ENCODE results near the gene PRKCE. TPM values are rescaled to one million over a fixed set of nuclear protein-coding genes. Genes with fewer than 3 reads are reported as not detected.

Gene PRKCE
- total and polyA plus RNA-seq, 3 experiments from 2014 or later: 3.1 to 9.6 (median 7.9) TPM

DNA sequence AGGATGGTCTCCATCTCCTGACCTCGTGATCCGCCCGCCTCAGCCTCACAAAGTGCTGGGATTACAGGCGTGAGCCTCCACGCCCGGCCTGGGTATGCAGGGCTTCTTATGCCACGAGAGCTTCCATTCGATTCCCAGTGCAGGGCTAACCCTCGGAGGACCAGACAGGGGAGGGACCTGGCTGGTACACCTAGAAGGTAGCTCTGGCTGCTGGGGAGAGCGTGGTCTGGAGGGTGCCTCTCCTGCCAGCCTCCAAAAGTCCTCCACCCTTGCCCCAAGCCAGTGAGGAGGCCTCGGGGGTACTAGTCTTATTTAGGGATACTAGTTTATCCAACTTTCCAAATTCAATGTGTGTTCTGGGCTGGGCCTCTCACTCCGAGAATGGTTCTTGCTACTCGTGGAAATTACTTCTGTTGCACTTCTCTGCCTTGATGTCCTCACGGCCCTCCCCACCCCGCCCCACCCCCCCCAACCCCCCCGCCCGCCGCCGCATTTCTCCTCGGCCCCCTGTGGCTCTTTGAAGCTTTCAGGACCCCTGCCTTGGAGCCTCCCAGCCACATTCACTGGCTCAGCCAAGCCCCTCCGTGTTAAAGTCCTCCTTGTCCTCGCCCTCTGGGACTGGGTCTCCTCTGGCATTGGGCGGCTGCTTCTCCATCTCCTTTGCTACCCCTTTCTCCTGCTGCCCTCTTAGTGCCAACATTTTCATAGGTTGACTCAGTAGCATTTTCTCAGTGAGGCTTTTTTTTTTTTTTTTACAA, 502.7 kb downstream of the PRKCE start:
- Histone ChIP-seq H3K27ac (ENCODE audit: low read depth, low read length) (no peak overlapping the region), H3K4me1 (ENCODE audit: insufficient read depth, low read length) (no peaks in the 10 kb centered on the region), H3K4me3 (ENCODE audit: low read length) (no peak overlapping the region), H3K36me3 (ENCODE audit: insufficient read depth, low read length) (no peaks in the 10 kb centered on the region), H3K27me3 (ENCODE audit: insufficient read depth, low read length, poor library complexity, severe bottlenecking) (no peaks in the 10 kb centered on the region), H3K9me3 (ENCODE audit: low read length) (no peaks in the 10 kb centered on the region)
- H3K9me3 Mint-ChIP-seq: no peaks in the 10 kb centered on the region
- H3K27me3 Mint-ChIP-seq: no peaks in the 10 kb centered on the region
- H3K4me1 Mint-ChIP-seq: no peaks in the 10 kb centered on the region
- H3K36me3 Mint-ChIP-seq: peaks cover 7 to 25% (median 16%) of the 10 kb centered on the region in 3 donors
- no peak overlapping the region for H3K27ac Mint-ChIP-seq
- CTCF ChIA-PET: no interaction called here
- DNase-seq: no peak
- no peak overlapping the region for H3K4me3 Mint-ChIP-seq
- POLR2A ChIA-PET: no interaction called here

DNA sequence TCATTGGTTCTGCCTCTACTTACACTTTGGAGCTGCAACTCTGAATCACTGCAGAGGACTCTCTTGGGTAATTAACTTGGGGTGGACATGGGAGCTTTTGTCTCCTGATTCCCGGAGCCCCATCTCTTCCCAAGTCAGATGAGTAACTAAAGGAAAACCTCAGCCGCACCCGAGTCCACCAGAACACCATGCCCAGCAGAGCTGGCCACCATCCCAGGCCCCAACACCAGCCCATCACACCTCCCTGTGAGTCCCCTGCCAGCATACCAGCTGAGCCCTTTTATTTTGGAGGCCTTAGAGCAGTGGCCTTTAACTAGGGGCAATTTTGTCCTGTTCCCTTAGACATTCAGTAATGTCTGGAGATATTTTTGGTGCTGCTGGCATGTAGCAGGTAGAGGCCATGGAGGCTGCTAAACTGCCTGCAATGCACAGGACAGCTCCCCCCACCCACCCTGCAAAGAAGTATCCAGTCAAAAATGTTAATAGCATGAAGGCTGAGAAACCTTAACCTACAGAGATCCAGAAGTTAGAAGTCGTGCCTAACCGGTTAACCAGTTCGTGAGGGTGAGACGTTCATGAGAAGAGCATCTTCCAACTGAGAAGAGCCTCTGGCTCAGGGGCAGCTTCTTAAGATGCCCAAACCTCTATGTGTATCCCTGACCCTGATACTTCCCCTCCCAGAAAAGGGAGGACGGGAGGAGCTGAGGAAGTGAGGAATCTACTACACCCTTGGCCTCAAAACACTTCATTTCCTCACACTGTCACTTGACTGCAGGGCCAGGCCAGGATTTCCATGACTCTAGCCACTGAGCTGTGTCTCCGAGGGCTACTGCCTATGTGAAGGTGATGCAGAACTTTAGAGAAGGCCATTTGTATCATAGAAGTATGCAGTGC, 505.8 kb downstream of the PRKCE start:
- ChIA-PET POLR2A (no interaction called here), CTCF (no interaction called here)
- no peaks in the 10 kb centered on the region for H3K27me3 ChIP-seq (ENCODE audit: insufficient read depth, low read length, poor library complexity, severe bottlenecking)
- H3K4me3 ChIP-seq (ENCODE audit: low read length): no peak overlapping the region
- no peaks in the 10 kb centered on the region for H3K9me3 ChIP-seq (ENCODE audit: low read length)
- no peaks in the 10 kb centered on the region for H3K36me3 ChIP-seq (ENCODE audit: insufficient read depth, low read length)
- Mint-ChIP-seq H3K27me3 (no peaks in the 10 kb centered on the region), H3K36me3 (peaks cover 11 to 39% (median 22%) of the 10 kb centered on the region in 3 donors), H3K27ac (no peak overlapping the region), H3K9me3 (no peaks in the 10 kb centered on the region), H3K4me1 (no peaks in the 10 kb centered on the region), H3K4me3 (no peak overlapping the region)
- H3K4me1 ChIP-seq (ENCODE audit: insufficient read depth, low read length): no peaks in the 10 kb centered on the region
- no peak for DNase-seq
- H3K27ac ChIP-seq (ENCODE audit: low read depth, low read length): no peak overlapping the region

DNA sequence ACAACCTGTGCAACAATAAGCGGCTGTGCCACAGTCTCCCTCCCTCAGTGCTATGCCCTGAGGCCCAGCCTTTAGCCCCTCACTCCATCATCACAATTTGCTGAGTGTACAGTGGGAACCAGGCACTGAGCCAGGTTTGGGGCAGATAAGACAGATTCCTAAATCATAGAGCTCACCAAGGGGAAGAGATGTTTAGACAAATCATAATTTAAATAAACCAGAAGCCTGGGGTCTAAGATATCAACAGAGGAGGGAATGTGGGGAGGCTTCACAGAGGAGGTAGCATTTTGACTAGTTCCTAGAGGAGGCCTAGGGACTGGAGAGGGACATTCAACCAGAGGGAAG, 506.5 kb downstream of the PRKCE start:
- Mint-ChIP-seq H3K36me3 (peaks cover 11 to 40% (median 24%) of the 10 kb centered on the region in 3 donors), H3K4me3 (no peak overlapping the region), H3K4me1 (no peaks in the 10 kb centered on the region), H3K27me3 (no peaks in the 10 kb centered on the region), H3K27ac (no peak overlapping the region), H3K9me3 (no peaks in the 10 kb centered on the region)
- Histone ChIP-seq H3K9me3 (ENCODE audit: low read length) (no peaks in the 10 kb centered on the region), H3K4me3 (ENCODE audit: low read length) (no peak overlapping the region), H3K4me1 (ENCODE audit: insufficient read depth, low read length) (no peaks in the 10 kb centered on the region), H3K27ac (ENCODE audit: low read depth, low read length) (no peak overlapping the region), H3K36me3 (ENCODE audit: insufficient read depth, low read length) (no peaks in the 10 kb centered on the region), H3K27me3 (ENCODE audit: insufficient read depth, low read length, poor library complexity, severe bottlenecking) (no peaks in the 10 kb centered on the region)
- POLR2A ChIA-PET: no interaction called here
- CTCF ChIA-PET: no interaction called here
- DNase-seq: no peak

DNA sequence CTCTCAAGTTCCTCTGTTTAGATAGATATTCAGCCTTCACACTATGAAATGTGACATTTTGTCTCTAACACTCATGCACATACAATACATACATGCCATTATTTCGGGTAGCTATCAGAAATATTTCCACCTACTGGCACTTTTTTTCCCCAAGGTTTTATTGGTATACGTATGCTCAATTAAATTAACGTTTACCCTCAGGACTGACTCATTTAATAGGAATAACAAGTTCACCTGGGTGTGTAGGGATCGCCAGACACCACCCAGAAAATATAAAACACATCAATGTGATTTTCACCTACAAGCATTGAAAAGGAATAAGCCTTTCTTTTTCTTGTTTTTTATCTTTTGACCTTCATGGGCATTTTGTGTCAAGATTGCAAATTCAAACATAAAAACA, 507.2 kb downstream of the PRKCE start:
- POLR2A ChIA-PET: no interaction called here
- no peaks in the 10 kb centered on the region for H3K9me3 ChIP-seq (ENCODE audit: low read length)
- no peaks in the 10 kb centered on the region for H3K36me3 ChIP-seq (ENCODE audit: insufficient read depth, low read length)
- H3K9me3 Mint-ChIP-seq: no peaks in the 10 kb centered on the region
- no peak overlapping the region for H3K4me3 Mint-ChIP-seq
- no peak overlapping the region for H3K27ac ChIP-seq (ENCODE audit: low read depth, low read length)
- H3K27ac Mint-ChIP-seq: no peak overlapping the region
- no peaks in the 10 kb centered on the region for H3K27me3 Mint-ChIP-seq
- no peak for DNase-seq
- peaks cover 8 to 38% (median 22%) of the 10 kb centered on the region in 3 donors for H3K36me3 Mint-ChIP-seq
- no peaks in the 10 kb centered on the region for H3K4me1 Mint-ChIP-seq
- no peaks in the 10 kb centered on the region for H3K4me1 ChIP-seq (ENCODE audit: insufficient read depth, low read length)
- no peak overlapping the region for H3K4me3 ChIP-seq (ENCODE audit: low read length)
- CTCF ChIA-PET: no interaction called here
- no peaks in the 10 kb centered on the region for H3K27me3 ChIP-seq (ENCODE audit: insufficient read depth, low read length, poor library complexity, severe bottlenecking)

DNA sequence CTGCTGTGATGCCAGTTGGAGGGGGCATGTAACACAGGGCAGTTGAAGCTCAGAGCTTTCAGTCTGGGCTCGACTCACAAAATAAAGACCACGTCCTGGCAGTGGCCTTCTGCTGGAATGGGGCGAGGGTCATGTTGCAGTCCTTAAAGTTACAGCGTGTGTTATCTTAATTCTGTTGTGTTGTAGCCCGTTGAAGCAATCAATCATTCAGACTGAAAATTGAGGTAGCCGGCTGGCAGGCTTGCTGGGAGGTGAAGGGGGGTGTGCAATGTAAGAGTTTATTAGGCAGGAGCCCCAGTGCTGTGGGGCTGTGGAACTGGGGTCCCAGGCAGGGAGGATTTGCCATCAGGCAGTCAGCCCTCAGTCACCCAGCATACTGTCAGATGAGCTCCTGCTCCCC, 508.9 kb downstream of the PRKCE start:
- H3K27ac Mint-ChIP-seq: peak overlapping the region in 1 of 8 donors; percentile 39
- no peak overlapping the region for H3K4me3 Mint-ChIP-seq
- peaks cover 8 to 46% (median 28%) of the 10 kb centered on the region in 3 donors for H3K36me3 Mint-ChIP-seq
- no peaks in the 10 kb centered on the region for H3K4me1 ChIP-seq (ENCODE audit: insufficient read depth, low read length)
- no peaks in the 10 kb centered on the region for H3K9me3 ChIP-seq (ENCODE audit: low read length)
- H3K4me3 ChIP-seq (ENCODE audit: low read length): no peak overlapping the region
- no peaks in the 10 kb centered on the region for H3K27me3 Mint-ChIP-seq
- no peaks in the 10 kb centered on the region for H3K9me3 Mint-ChIP-seq
- ChIA-PET POLR2A (no interaction called here), CTCF (no interaction called here)
- H3K27ac ChIP-seq (ENCODE audit: low read depth, low read length): no peak overlapping the region
- H3K27me3 ChIP-seq (ENCODE audit: insufficient read depth, low read length, poor library complexity, severe bottlenecking): no peaks in the 10 kb centered on the region
- H3K4me1 Mint-ChIP-seq: no peaks in the 10 kb centered on the region
- H3K36me3 ChIP-seq (ENCODE audit: insufficient read depth, low read length): no peaks in the 10 kb centered on the region
- no peak for DNase-seq

DNA sequence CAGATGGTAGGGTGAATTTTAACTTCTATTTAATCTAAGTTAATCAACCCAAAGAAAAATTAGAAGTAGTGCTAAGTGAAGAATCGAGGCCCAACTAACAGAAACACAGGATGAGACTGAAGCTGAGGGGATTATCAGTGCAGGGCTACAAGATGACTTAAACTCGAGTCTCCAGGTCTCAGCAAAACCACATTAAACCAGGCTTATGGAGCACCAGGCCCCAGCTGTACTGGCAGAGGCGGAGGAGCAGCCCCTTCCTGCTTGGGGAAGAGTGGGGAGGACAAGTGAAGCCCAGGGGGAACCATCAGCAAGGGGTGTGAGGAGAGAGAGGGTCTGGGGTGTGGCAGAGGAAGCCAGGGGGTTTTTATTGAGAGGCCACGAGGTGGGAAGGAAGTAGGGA, 509.8 kb downstream of the PRKCE start:
- Mint-ChIP-seq H3K4me3 (no peak overlapping the region), H3K36me3 (peaks cover 4 to 40% (median 22%) of the 10 kb centered on the region in 3 donors), H3K4me1 (no peaks in the 10 kb centered on the region), H3K27ac (peak overlapping the region in 1 of 8 donors; percentile 58), H3K9me3 (no peaks in the 10 kb centered on the region), H3K27me3 (no peaks in the 10 kb centered on the region)
- Histone ChIP-seq H3K4me3 (ENCODE audit: low read length) (no peak overlapping the region), H3K36me3 (ENCODE audit: insufficient read depth, low read length) (no peaks in the 10 kb centered on the region), H3K4me1 (ENCODE audit: insufficient read depth, low read length) (no peaks in the 10 kb centered on the region), H3K9me3 (ENCODE audit: low read length) (no peaks in the 10 kb centered on the region), H3K27me3 (ENCODE audit: insufficient read depth, low read length, poor library complexity, severe bottlenecking) (no peaks in the 10 kb centered on the region), H3K27ac (ENCODE audit: low read depth, low read length) (no peak overlapping the region)
- no peak for DNase-seq
- CTCF ChIA-PET: no interaction called here
- POLR2A ChIA-PET: no interaction called here

DNA sequence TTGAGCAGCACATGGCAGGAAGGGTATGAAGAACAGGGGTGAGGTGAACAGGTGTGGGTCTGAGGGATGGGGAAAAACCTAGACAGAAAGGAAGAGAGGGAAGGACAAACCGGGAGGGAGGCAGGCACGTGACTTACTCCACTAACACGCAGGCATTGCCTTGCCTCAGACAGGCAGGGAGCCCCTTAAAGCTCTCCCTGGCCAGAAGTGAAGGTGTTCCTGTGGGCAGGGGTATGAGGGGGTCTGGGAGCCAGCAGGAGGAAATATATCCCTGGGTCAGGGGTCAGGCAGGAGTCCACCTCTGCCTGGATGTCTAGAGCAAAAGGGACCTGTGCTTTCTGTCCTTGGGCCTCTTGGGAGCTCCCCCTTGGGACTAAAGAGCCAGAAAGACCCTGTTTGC, 510.4 kb downstream of the PRKCE start:
- Histone ChIP-seq H3K4me3 (ENCODE audit: low read length) (no peak overlapping the region), H3K27me3 (ENCODE audit: insufficient read depth, low read length, poor library complexity, severe bottlenecking) (no peaks in the 10 kb centered on the region), H3K27ac (ENCODE audit: low read depth, low read length) (no peak overlapping the region), H3K9me3 (ENCODE audit: low read length) (no peaks in the 10 kb centered on the region), H3K36me3 (ENCODE audit: insufficient read depth, low read length) (no peaks in the 10 kb centered on the region), H3K4me1 (ENCODE audit: insufficient read depth, low read length) (no peaks in the 10 kb centered on the region)
- ChIA-PET CTCF (no interaction called here), POLR2A (no interaction called here)
- H3K27ac Mint-ChIP-seq: peak overlapping the region in 4 of 8 donors; percentile 9 to 70 (median 60)
- peaks cover 4 to 39% (median 19%) of the 10 kb centered on the region in 3 donors for H3K36me3 Mint-ChIP-seq
- no peaks in the 10 kb centered on the region for H3K4me1 Mint-ChIP-seq
- H3K27me3 Mint-ChIP-seq: no peaks in the 10 kb centered on the region
- no peaks in the 10 kb centered on the region for H3K9me3 Mint-ChIP-seq
- DNase-seq: no peak
- no peak overlapping the region for H3K4me3 Mint-ChIP-seq

DNA sequence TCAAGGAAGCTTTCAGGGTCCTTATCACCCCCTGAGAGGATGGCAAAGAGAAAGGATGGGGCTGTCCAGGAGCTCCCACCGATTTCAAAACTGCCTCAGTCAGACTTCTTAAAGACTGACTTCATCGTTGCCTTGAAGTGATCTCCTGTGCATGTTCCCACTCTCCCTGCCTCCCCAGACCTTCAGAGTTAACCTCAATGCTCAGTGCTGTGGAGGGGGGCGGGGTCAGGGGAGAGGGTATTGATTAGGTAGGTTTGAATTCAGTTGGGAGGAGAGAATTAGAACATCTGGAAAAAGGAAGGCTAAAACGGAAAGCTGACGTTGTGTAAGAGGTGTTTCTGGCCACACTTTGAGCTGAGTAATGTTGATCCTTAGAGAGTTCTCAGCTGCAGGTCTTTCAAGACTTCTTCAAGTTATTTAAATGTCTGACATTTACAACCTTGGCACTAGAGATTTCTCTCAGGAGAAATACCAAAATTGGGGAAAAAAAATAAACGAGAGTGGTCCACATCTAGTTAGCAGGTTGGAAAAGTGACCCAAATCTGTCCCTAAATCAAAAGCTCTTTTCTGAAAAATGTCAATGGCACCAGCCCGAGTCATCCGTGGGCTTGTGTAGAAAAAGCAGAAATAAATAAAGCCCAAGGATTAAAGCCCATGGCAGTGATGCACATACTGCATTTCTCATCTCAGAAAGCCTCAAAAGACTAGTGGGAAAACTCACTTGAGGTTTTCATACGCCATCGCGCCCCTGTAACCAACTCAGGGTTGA, 511.0 kb downstream of the PRKCE start:
- no peaks in the 10 kb centered on the region for H3K9me3 Mint-ChIP-seq
- peak overlapping the region in 1 of 8 donors; percentile 63 for H3K27ac Mint-ChIP-seq
- H3K9me3 ChIP-seq (ENCODE audit: low read length): no peaks in the 10 kb centered on the region
- no peak overlapping the region for H3K27ac ChIP-seq (ENCODE audit: low read depth, low read length)
- CTCF ChIA-PET: no interaction called here
- H3K4me3 Mint-ChIP-seq: peak overlapping the region in 1 of 7 donors; percentile 9
- no peaks in the 10 kb centered on the region for H3K4me1 ChIP-seq (ENCODE audit: insufficient read depth, low read length)
- peaks cover 0 to 2% of the 10 kb centered on the region in 2 donors for H3K27me3 Mint-ChIP-seq
- DNase-seq: no peak
- no peak overlapping the region for H3K4me3 ChIP-seq (ENCODE audit: low read length)
- POLR2A ChIA-PET: interaction anchor here (0.6 kb wide), 1 partner anchor 113 kb away, joined by 3 read pairs; no protein-coding TSS in a partner anchor
- no peaks in the 10 kb centered on the region for H3K36me3 ChIP-seq (ENCODE audit: insufficient read depth, low read length)
- H3K4me1 Mint-ChIP-seq: no peaks in the 10 kb centered on the region
- no peaks in the 10 kb centered on the region for H3K27me3 ChIP-seq (ENCODE audit: insufficient read depth, low read length, poor library complexity, severe bottlenecking)
- peaks cover 4 to 39% (median 19%) of the 10 kb centered on the region in 3 donors for H3K36me3 Mint-ChIP-seq
